Measurements from ENCODE around the gene SLC35F1.

DNA sequence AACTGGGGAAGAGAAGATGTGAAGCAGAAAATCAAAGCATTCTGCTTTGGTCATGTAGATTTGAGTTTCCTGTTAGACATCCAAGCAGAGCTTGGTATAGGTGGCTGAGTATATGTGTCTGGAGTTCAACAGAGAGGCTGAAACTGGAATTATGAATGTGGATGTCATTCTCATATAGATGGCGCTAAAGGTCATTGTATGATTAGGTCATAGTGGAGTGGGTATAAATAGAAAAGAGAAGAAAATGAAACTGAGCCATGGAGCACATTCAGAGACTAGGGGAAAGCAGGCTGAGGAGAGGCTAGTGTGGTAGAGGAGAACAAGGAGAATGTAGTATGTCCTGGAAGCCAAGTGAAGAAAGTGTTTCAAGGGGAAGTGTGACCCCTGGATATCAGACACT, 345.4 kb downstream of the SLC35F1 start:
- TF ChIP-seq, protein P1, sequence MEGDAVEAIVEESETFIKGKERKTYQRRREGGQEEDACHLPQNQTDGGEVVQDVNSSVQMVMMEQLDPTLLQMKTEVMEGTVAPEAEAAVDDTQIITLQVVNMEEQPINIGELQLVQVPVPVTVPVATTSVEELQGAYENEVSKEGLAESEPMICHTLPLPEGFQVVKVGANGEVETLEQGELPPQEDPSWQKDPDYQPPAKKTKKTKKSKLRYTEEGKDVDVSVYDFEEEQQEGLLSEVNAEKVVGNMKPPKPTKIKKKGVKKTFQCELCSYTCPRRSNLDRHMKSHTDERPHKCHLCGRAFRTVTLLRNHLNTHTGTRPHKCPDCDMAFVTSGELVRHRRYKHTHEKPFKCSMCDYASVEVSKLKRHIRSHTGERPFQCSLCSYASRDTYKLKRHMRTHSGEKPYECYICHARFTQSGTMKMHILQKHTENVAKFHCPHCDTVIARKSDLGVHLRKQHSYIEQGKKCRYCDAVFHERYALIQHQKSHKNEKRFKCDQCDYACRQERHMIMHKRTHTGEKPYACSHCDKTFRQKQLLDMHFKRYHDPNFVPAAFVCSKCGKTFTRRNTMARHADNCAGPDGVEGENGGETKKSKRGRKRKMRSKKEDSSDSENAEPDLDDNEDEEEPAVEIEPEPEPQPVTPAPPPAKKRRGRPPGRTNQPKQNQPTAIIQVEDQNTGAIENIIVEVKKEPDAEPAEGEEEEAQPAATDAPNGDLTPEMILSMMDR (IDR thresholded peaks at IDR 0.05; ENCODE audit: low read depth, low read length) = peak; percentile 19
- TF ChIP-seq EZH2phosphoT487 (IDR thresholded peaks at IDR 0.05; ENCODE audit: low read depth) = no peak
